Tibial artery (tissue), 4 donors: ENCODE measurements around the gene CYGB.

ENCODE experiments used
- DNase-seq, 2 donors: peaks; one replicate each; pipeline ENCODE4 v3.0.0-alpha.2; 2019
- H3K27ac ChIP-seq, 2 donors: fragments of 200-600 bp; sonication (generic) in 1 of 2; 1 replicate in 1 of 2; 2 replicates in 1 of 2; pipeline ENCODE4 v1.5.1; 2018 to 2019; ENCODE audit warnings: mild to moderate bottlenecking in 1 of 2
- H3K27me3 ChIP-seq, 2 donors: fragments of 200-600 bp; sonication (generic) in 1 of 2; one replicate each; pipeline versions ENCODE4 v1.5.1 to v1.6.0; 2016 to 2019
- H3K36me3 ChIP-seq, 3 donors: fragments of 200-600 bp; sonication (generic) in 2 of 3; one replicate each; pipeline ENCODE4 v1.5.1; 2016 to 2019; ENCODE audit warnings: mild to moderate bottlenecking in 2 of 3
- H3K4me1 ChIP-seq, 4 donors: fragments of 200-600 bp; sonication (generic) in 2 of 4; 1 replicate in 3 of 4; 2 replicates in 1 of 4; pipeline ENCODE4 v1.5.1; 2016 to 2019
- H3K4me3 ChIP-seq, 2 donors: fragments of 200-600 bp; sonication (generic) in 1 of 2; 1 replicate in 1 of 2; 2 replicates in 1 of 2; pipeline ENCODE4 v1.5.1; 2018 to 2019; ENCODE audit warnings: mild to moderate bottlenecking in 2 of 2
- H3K9me3 ChIP-seq, 3 donors: fragments of 200-600 bp; sonication (generic) in 1 of 3; one replicate each; pipeline ENCODE4 v1.5.1; 2016 to 2019
- CTCF ChIP-seq, 2 experiments: fragments of 200-600 bp in 1 of 2; fragments of 450-650 bp in 1 of 2; IDR thresholded peaks; one replicate each; pipeline ENCODE4 v1.5.1; 2017 to 2019; ENCODE audit warnings: antibody characterized with exemption in 2 of 2, mild to moderate bottlenecking in 1 of 2, moderate library complexity in 1 of 2
- intact Hi-C: fragments of 100-400 bp; cut with DNase I; formaldehyde crosslinking; loops from one replicate; pipeline ENCODE4 v1.15.0; 2023; ENCODE audit warnings: low total_unique reads

The CYGB gene

GRCh38 chr17:76479515-76480060 is 57.9 kb downstream of the CYGB start:
- DNase-seq = no peak

GRCh38 chr17:76478730-76479514 is 58.6 kb downstream of the CYGB start:
- DNase-seq = no peak
- Histone ChIP-seq H3K36me3 (peaks cover 0 to 52% (median 0%) of the 10 kb centered on the region in 3 donors), H3K27me3 (no peaks in the 10 kb centered on the region), H3K27ac (no peak overlapping the region), H3K4me3 (no peak overlapping the region), H3K4me1 (no peaks in the 10 kb centered on the region), H3K9me3 (no peaks in the 10 kb centered on the region)
- TF ChIP-seq CTCF (IDR thresholded peaks at IDR 0.05) = no peak
- intact Hi-C loops = no loop called here

More at GRCh38 chr17:76479515-76480060, 57.9 kb downstream of the CYGB start:
- intact Hi-C loops = no loop called here
- peaks cover 0 to 45% (median 0%) of the 10 kb centered on the region in 3 donors for H3K36me3 ChIP-seq
- no peaks in the 10 kb centered on the region for H3K27me3 ChIP-seq
- no peaks in the 10 kb centered on the region for H3K4me1 ChIP-seq
- no peak overlapping the region for H3K4me3 ChIP-seq
- no peaks in the 10 kb centered on the region for H3K9me3 ChIP-seq
- TF ChIP-seq CTCF (IDR thresholded peaks at IDR 0.05) = no peak
- H3K27ac ChIP-seq = no peak overlapping the region

- no peaks in the 10 kb centered on the region for H3K4me1 ChIP-seq
- peaks cover 0 to 60% (median 0%) of the 10 kb centered on the region in 3 donors for H3K36me3 ChIP-seq
- DNase-seq = no peak
- no peak for TF ChIP-seq CTCF (IDR thresholded peaks at IDR 0.05)
- intact Hi-C loops = no loop called here
- no peaks in the 10 kb centered on the region for H3K27me3 ChIP-seq
- no peak overlapping the region for H3K4me3 ChIP-seq
- no peak overlapping the region for H3K27ac ChIP-seq
- no peaks in the 10 kb centered on the region for H3K9me3 ChIP-seq
These were observed 59.4 kb downstream of the CYGB start for GRCh38 chr17:76478097-76478496.

GRCh38 chr17:76477576-76477975 is 59.9 kb downstream of the CYGB start:
- Histone ChIP-seq H3K4me1 (no peaks in the 10 kb centered on the region), H3K9me3 (no peaks in the 10 kb centered on the region), H3K27ac (no peak overlapping the region), H3K4me3 (no peak overlapping the region), H3K36me3 (peaks cover 0 to 65% (median 4%) of the 10 kb centered on the region in 3 donors), H3K27me3 (no peaks in the 10 kb centered on the region)
- DNase-seq = no peak
- no peak for TF ChIP-seq CTCF (IDR thresholded peaks at IDR 0.05)
- intact Hi-C loops = no loop called here
